ENCODE results near the gene LTB.

Gene LTB

DNA sequence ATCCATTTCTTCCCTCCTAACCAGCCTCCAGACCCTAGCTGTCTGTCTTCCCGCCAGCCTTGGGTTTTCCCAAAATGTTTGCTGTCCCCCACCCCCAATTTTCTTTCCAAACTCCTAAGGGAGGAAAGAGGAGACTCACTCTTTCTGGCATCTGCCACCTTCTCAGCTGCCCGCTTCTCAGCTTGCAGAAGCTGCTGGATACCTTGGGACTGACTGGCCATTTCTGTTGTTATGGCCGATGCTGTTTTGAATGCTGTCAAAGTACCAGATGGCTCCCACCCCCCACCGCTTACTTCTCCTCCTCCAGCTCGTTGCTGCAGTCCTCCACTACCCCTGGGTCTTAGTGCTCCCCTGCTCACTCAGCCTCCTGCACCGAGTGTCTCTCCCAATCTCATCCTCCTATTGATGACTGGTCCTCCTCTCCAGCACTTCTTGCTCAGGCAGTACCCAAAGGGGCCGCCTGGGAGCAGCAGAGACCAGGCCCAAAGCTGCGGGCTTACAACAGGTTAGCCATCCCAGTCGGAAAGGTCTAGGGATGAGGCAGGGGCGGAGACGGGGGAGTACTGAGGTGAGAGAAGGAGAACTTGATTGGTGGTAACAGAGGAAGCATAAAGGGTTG lies 35.8 kb downstream of the LTB start, which contains the start of gene ATP6V1G2 (continued):
- TF ChIP-seq, protein P1, sequence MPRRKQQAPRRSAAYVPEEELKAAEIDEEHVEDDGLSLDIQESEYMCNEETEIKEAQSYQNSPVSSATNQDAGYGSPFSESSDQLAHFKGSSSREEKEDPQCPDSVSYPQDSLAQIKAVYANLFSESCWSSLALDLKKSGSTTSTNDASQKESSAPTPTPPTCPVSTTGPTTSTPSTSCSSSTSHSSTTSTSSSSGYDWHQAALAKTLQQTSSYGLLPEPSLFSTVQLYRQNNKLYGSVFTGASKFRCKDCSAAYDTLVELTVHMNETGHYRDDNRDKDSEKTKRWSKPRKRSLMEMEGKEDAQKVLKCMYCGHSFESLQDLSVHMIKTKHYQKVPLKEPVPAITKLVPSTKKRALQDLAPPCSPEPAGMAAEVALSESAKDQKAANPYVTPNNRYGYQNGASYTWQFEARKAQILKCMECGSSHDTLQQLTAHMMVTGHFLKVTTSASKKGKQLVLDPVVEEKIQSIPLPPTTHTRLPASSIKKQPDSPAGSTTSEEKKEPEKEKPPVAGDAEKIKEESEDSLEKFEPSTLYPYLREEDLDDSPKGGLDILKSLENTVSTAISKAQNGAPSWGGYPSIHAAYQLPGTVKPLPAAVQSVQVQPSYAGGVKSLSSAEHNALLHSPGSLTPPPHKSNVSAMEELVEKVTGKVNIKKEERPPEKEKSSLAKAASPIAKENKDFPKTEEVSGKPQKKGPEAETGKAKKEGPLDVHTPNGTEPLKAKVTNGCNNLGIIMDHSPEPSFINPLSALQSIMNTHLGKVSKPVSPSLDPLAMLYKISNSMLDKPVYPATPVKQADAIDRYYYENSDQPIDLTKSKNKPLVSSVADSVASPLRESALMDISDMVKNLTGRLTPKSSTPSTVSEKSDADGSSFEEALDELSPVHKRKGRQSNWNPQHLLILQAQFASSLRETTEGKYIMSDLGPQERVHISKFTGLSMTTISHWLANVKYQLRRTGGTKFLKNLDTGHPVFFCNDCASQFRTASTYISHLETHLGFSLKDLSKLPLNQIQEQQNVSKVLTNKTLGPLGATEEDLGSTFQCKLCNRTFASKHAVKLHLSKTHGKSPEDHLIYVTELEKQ (tag by site-specific recombination; IDR thresholded peaks at IDR 0.05; ENCODE audit: borderline replicate concordance) = no peak
- TF ChIP-seq GLI2 (tag by site-specific recombination; IDR thresholded peaks at IDR 0.05; ENCODE audit: borderline replicate concordance, low read depth) (no peak), FEZF1 (tag by site-specific recombination; IDR thresholded peaks at IDR 0.05) (peak; percentile 72), ZNF48 (tag by site-specific recombination; IDR thresholded peaks at IDR 0.05) (no peak), ZNF221 (tag by site-specific recombination; IDR thresholded peaks at IDR 0.05; ENCODE audit: borderline replicate concordance) (no peak), ZNF157 (tag by site-specific recombination; IDR thresholded peaks at IDR 0.05) (no peak), ZNF169 (tag by site-specific recombination; IDR thresholded peaks at IDR 0.05) (no peak), ZNF138 (tag by site-specific recombination; IDR thresholded peaks at IDR 0.05; ENCODE audit: borderline replicate concordance) (no peak), SALL2 (tag by site-specific recombination; IDR thresholded peaks at IDR 0.05; ENCODE audit: borderline replicate concordance) (no peak), ZNF146 (tag by site-specific recombination; IDR thresholded peaks at IDR 0.05) (no peak), ZNF600 (tag by site-specific recombination; IDR thresholded peaks at IDR 0.05) (peak; percentile 8; the same call in 1 of the 2 replicates), ZBTB21 (tag by site-specific recombination; IDR thresholded peaks at IDR 0.05) (no peak), OSR2 (tag by site-specific recombination; IDR thresholded peaks at IDR 0.05) (no peak), ZXDB (tag by site-specific recombination; IDR thresholded peaks at IDR 0.05) (no peak)
- TF ChIP-seq, protein P2, sequence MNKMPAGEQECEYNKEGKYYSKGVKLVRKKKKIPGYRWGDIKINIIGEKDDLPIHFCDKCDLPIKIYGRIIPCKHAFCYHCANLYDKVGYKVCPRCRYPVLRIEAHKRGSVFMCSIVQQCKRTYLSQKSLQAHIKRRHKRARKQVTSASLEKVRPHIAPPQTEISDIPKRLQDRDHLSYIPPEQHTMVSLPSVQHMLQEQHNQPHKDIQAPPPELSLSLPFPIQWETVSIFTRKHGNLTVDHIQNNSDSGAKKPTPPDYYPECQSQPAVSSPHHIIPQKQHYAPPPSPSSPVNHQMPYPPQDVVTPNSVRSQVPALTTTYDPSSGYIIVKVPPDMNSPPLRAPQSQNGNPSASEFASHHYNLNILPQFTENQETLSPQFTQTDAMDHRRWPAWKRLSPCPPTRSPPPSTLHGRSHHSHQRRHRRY (tag by site-specific recombination; IDR thresholded peaks at IDR 0.05) = no peak
- TF ChIP-seq, protein P3, sequence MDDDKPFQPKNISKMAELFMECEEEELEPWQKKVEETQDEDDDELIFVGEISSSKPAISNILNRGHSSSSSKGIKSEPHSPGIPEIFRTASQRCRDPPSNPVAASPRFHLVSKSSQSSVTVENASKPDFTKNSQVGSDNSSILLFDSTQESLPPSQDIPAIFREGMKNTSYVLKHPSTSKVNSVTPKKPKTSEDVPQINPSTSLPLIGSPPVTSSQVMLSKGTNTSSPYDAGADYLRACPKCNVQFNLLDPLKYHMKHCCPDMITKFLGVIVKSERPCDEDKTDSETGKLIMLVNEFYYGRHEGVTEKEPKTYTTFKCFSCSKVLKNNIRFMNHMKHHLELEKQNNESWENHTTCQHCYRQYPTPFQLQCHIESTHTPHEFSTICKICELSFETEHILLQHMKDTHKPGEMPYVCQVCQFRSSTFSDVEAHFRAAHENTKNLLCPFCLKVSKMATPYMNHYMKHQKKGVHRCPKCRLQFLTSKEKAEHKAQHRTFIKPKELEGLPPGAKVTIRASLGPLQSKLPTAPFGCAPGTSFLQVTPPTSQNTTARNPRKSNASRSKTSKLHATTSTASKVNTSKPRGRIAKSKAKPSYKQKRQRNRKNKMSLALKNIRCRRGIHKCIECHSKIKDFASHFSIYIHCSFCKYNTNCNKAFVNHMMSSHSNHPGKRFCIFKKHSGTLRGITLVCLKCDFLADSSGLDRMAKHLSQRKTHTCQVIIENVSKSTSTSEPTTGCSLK (tag by site-specific recombination; IDR thresholded peaks at IDR 0.05) = no peak
- TF ChIP-seq, protein P4, sequence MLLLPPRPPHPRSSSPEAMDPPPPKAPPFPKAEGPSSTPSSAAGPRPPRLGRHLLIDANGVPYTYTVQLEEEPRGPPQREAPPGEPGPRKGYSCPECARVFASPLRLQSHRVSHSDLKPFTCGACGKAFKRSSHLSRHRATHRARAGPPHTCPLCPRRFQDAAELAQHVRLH (tag by site-specific recombination; IDR thresholded peaks at IDR 0.05) = no peak
- TF ChIP-seq, protein P5, sequence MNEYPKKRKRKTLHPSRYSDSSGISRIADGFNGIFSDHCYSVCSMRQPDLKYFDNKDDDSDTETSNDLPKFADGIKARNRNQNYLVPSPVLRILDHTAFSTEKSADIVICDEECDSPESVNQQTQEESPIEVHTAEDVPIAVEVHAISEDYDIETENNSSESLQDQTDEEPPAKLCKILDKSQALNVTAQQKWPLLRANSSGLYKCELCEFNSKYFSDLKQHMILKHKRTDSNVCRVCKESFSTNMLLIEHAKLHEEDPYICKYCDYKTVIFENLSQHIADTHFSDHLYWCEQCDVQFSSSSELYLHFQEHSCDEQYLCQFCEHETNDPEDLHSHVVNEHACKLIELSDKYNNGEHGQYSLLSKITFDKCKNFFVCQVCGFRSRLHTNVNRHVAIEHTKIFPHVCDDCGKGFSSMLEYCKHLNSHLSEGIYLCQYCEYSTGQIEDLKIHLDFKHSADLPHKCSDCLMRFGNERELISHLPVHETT (tag by site-specific recombination; IDR thresholded peaks at IDR 0.05) = no peak
- TF ChIP-seq, protein P6, sequence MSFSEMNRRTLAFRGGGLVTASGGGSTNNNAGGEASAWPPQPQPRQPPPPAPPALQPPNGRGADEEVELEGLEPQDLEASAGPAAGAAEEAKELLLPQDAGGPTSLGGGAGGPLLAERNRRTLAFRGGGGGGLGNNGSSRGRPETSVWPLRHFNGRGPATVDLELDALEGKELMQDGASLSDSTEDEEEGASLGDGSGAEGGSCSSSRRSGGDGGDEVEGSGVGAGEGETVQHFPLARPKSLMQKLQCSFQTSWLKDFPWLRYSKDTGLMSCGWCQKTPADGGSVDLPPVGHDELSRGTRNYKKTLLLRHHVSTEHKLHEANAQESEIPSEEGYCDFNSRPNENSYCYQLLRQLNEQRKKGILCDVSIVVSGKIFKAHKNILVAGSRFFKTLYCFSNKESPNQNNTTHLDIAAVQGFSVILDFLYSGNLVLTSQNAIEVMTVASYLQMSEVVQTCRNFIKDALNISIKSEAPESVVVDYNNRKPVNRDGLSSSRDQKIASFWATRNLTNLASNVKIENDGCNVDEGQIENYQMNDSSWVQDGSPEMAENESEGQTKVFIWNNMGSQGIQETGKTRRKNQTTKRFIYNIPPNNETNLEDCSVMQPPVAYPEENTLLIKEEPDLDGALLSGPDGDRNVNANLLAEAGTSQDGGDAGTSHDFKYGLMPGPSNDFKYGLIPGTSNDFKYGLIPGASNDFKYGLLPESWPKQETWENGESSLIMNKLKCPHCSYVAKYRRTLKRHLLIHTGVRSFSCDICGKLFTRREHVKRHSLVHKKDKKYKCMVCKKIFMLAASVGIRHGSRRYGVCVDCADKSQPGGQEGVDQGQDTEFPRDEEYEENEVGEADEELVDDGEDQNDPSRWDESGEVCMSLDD (tag by site-specific recombination; IDR thresholded peaks at IDR 0.05) = no peak
- TF ChIP-seq, protein P7, sequence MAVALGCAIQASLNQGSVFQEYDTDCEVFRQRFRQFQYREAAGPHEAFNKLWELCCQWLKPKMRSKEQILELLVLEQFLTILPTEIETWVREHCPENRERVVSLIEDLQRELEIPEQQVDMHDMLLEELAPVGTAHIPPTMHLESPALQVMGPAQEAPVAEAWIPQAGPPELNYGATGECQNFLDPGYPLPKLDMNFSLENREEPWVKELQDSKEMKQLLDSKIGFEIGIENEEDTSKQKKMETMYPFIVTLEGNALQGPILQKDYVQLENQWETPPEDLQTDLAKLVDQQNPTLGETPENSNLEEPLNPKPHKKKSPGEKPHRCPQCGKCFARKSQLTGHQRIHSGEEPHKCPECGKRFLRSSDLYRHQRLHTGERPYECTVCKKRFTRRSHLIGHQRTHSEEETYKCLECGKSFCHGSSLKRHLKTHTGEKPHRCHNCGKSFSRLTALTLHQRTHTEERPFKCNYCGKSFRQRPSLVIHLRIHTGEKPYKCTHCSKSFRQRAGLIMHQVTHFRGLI (tag by site-specific recombination; IDR thresholded peaks at IDR 0.05) = no peak
- TF ChIP-seq, protein P8, sequence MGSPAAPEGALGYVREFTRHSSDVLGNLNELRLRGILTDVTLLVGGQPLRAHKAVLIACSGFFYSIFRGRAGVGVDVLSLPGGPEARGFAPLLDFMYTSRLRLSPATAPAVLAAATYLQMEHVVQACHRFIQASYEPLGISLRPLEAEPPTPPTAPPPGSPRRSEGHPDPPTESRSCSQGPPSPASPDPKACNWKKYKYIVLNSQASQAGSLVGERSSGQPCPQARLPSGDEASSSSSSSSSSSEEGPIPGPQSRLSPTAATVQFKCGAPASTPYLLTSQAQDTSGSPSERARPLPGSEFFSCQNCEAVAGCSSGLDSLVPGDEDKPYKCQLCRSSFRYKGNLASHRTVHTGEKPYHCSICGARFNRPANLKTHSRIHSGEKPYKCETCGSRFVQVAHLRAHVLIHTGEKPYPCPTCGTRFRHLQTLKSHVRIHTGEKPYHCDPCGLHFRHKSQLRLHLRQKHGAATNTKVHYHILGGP (tag by site-specific recombination; IDR thresholded peaks at IDR 0.05) = no peak
- TF ChIP-seq, protein P9, sequence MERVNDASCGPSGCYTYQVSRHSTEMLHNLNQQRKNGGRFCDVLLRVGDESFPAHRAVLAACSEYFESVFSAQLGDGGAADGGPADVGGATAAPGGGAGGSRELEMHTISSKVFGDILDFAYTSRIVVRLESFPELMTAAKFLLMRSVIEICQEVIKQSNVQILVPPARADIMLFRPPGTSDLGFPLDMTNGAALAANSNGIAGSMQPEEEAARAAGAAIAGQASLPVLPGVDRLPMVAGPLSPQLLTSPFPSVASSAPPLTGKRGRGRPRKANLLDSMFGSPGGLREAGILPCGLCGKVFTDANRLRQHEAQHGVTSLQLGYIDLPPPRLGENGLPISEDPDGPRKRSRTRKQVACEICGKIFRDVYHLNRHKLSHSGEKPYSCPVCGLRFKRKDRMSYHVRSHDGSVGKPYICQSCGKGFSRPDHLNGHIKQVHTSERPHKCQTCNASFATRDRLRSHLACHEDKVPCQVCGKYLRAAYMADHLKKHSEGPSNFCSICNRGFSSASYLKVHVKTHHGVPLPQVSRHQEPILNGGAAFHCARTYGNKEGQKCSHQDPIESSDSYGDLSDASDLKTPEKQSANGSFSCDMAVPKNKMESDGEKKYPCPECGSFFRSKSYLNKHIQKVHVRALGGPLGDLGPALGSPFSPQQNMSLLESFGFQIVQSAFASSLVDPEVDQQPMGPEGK (tag by site-specific recombination; IDR thresholded peaks at IDR 0.05) = 0 out of 2 replicates have a peak, but pooled peaks have one; percentile 30

Data from HEK293 (cell line).